GM23338 (cell line): ENCODE measurements around the gene EBPL. TPM values are rescaled to one million over a fixed set of nuclear protein-coding genes. Genes with fewer than 3 reads are reported as not detected.

Source experiments
- ATAC-seq: fragments of 200-7000 bp; cut with Tn5 transposase; 3 replicates; pipeline ENCODE4 v1.9.1; 2020
- DNase-seq: peaks from one replicate; pipeline ENCODE4 v3.0.0-alpha.2; 2015; ENCODE audit warnings: low spot score
- H2AFZ ChIP-seq: fragments of 200-600 bp; sonication (generic); 2 replicates; pipeline ENCODE4 v1.8.0; 2016; ENCODE audit warnings: antibody characterized with exemption, mild to moderate bottlenecking, moderate library complexity
- H3F3A ChIP-seq: fragments of 200-600 bp; sonication (generic); replicated peaks from 2 replicates; pipeline ENCODE4 v1.8.0; 2017; ENCODE audit warnings: antibody characterized with exemption, mixed run types, low read depth
- H3K27ac ChIP-seq: fragments of 200-600 bp; sonication (generic); 2 replicates; pipeline ENCODE4 v1.6.1; 2016; ENCODE audit warnings: low read depth
- H3K27me3 ChIP-seq: fragments of 200-600 bp; sonication (generic); 2 replicates; pipeline ENCODE4 v1.8.0; 2016; ENCODE audit warnings: mild to moderate bottlenecking, mixed run types, moderate library complexity; ENCODE audit not compliant: insufficient read depth
- H3K36me3 ChIP-seq: fragments of 200-600 bp; sonication (generic); 2 replicates; pipeline ENCODE4 v1.8.0; 2016; ENCODE audit warnings: mild to moderate bottlenecking; ENCODE audit not compliant: insufficient read depth
- H3K4me1 ChIP-seq: fragments of 200-600 bp; sonication (generic); 2 replicates; pipeline ENCODE4 v1.8.0; 2016; ENCODE audit warnings: mild to moderate bottlenecking, moderate library complexity; ENCODE audit not compliant: insufficient read depth
- H3K4me2 ChIP-seq: fragments of 200-600 bp; sonication (generic); 2 replicates; pipeline ENCODE4 v1.7.1; 2017; ENCODE audit warnings: mixed run types
- H3K4me3 ChIP-seq: fragments of 200-600 bp; sonication (generic); 2 replicates; pipeline ENCODE4 v1.6.1; 2016; ENCODE audit warnings: mixed run types
- H3K79me2 ChIP-seq: fragments of 200-600 bp; sonication (generic); replicated peaks from 2 replicates; pipeline ENCODE4 v1.8.0; 2017; ENCODE audit warnings: mild to moderate bottlenecking; ENCODE audit not compliant: insufficient read depth
- H3K9me2 ChIP-seq: fragments of 200-600 bp; sonication (generic); 2 replicates; pipeline ENCODE4 v1.8.0; 2017; ENCODE audit not compliant: insufficient read depth
- H4K20me1 ChIP-seq: fragments of 200-600 bp; sonication (generic); replicated peaks from 2 replicates; pipeline ENCODE4 v1.8.0; 2017; ENCODE audit warnings: mild to moderate bottlenecking; ENCODE audit not compliant: insufficient read depth
- H3K27ac Mint-ChIP-seq: 2 replicates; pipeline ENCODE4 v1.8.0; 2020; ENCODE audit warnings: inconsistent platforms, mild to moderate bottlenecking, moderate library complexity, mixed read lengths
- H3K27me3 Mint-ChIP-seq: 3 replicates; pipeline ENCODE4 v1.8.0; 2022; ENCODE audit warnings: low read depth, mild to moderate bottlenecking, moderate library complexity, mixed read lengths, inconsistent platforms; ENCODE audit not compliant: insufficient read depth, poor library complexity
- H3K36me3 Mint-ChIP-seq: 3 replicates; pipeline ENCODE4 v1.8.0; 2021; ENCODE audit warnings: low read depth, mild to moderate bottlenecking, inconsistent platforms, moderate library complexity, mixed read lengths
- H3K4me1 Mint-ChIP-seq: 3 replicates; pipeline ENCODE4 v1.8.0; 2020; ENCODE audit warnings: mild to moderate bottlenecking, inconsistent platforms, mixed read lengths
- H3K4me3 Mint-ChIP-seq: 3 replicates; pipeline ENCODE4 v1.8.0; 2021; ENCODE audit warnings: moderate library complexity, mild to moderate bottlenecking, inconsistent platforms, mixed read lengths
- H3K9me3 Mint-ChIP-seq: 3 replicates; pipeline ENCODE4 v1.8.0; 2020; ENCODE audit warnings: moderate library complexity, mild to moderate bottlenecking, inconsistent platforms, mixed read lengths
- JUNB ChIP-seq: IDR thresholded peaks from one replicate; pipeline ENCODE4 v1.6.1; 2016; ENCODE audit warnings: antibody characterized with exemption; ENCODE audit not compliant: unreplicated experiment
- POLR2AphosphoS5 ChIP-seq: IDR thresholded peaks from 2 replicates; pipeline ENCODE4 v1.6.1; 2016; ENCODE audit warnings: antibody characterized with exemption, low read depth
- STAT1 ChIP-seq: IDR thresholded peaks from one replicate; pipeline ENCODE4 v1.6.1; 2016; ENCODE audit warnings: antibody characterized with exemption; ENCODE audit not compliant: unreplicated experiment
- ZNF114 ChIP-seq: fragments of 250-450 bp; sonication (Bioruptor Pico); IDR thresholded peaks from 2 replicates; pipeline ENCODE4 v1.5.0; 2020; ENCODE audit warnings: mild to moderate bottlenecking, moderate library complexity
- long read RNA-seq: library from polyadenylated mRNA; unstranded; transcript quantifications from one replicate; pipeline ENCODE4 v2.0.0, GENCODE V29; 2020; ENCODE audit not compliant: unreplicated experiment
- polyA plus RNA-seq: library from polyadenylated mRNA; unstranded; fragments of >200 nt; fragmentation: Nextera tagmentation; extraction: Ambion mirVana; gene quantifications from 2 replicates; pipeline ENCODE4 v1.2.1, GENCODE V29; 2016
- total RNA-seq: library from RNA; depleted of rRNA; stranded (reverse); fragments of >200 nt; shearing (Covaris generic); gene quantifications from 2 replicates; pipeline ENCODE4 v1.2.3, GENCODE V29; 2014; rRNA removed
- TF ChIP-seq, protein P1 (sequence below): fragments of 250-450 bp; sonication (Bioruptor Pico); IDR thresholded peaks from 2 replicates; pipeline ENCODE4 v1.5.0; 2020; ENCODE audit warnings: mild to moderate bottlenecking, moderate library complexity
- TF ChIP-seq, protein P2 (sequence below): IDR thresholded peaks from 2 replicates; pipeline ENCODE4 v1.6.1; 2016; ENCODE audit warnings: antibody characterized with exemption
- TF ChIP-seq, protein P3 (sequence below), 2 experiments: fragments of 200-600 bp in 1 of 2; sonication (generic) in 1 of 2; conservative IDR thresholded peaks; 2 replicates each; pipeline versions ENCODE4 v1.5.1 to v1.6.1; 2016 to 2017; ENCODE audit warnings: antibody characterized with exemption in 2 of 2, low read depth in 2 of 2, mild to moderate bottlenecking in 2 of 2, moderate library complexity in 1 of 2

Gene EBPL
- total RNA-seq (231 and 260 TPM in 2 replicates), polyA plus RNA-seq (245 and 258 TPM in 2 replicates)
- long read RNA-seq, transcript EBPL-203 (2 exons, 579 nt) = minor isoform, 13 of 108 reads
- long read RNA-seq, transcript EBPL-206 (3 exons, 810 nt) = minor isoform, 12 of 108 reads
- long read RNA-seq, transcript EBPL-201 (4 exons, 914 nt) = major isoform, 75 of 108 reads
- long read RNA-seq, partial matches to known transcripts = 2 of 108 reads
- long read RNA-seq, other reads (novel, unspliced or antisense) = 3 of 108 reads

DNA sequence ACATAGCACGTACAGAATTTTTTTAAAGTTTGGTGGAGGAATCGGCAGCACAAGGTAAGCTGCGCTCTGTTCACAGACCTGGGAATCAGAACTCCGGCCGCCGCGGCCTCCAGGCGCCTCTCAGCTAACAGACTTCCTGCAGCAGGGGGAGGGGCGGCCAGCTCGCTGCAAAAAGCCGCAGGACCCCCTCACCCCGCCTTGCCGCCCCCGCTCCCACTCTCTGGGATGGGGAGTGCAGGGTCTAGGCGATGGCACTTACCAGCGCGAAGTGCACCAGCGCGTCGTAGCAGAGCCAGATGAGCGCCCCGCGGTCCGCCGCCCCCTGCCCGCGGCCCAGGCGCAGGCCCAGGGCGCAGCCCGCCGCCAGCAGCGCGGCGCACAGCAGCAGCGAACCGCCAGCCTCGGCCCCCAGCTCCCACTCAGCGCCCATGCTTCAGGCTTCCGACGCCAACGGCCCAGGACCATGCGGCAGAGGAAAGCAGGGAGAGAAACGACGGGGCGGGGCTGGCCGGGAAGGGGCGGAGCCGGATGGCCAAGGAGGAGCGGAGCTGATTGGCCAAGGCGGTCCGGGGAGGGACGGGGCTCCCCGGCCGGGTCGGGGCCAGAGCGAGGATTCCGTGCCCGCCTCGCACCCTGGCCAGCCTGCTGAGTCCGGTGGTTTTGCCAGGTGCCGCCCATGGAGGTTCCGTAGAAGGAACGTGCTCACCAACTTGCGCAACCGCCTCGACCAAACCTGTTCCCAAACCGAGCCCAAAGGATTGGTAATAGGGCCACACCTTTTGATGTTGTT lies at the start of gene EBPL:
EBPL (minus strand) TSS at position 492 of the 790 bp plus-strand sequence; CDS start at position 430, 62 bp downstream.
- H3K36me3 Mint-ChIP-seq = peaks cover 28% of the 10 kb centered on the region
- H4K20me1 ChIP-seq = peaks cover 28% of the 10 kb centered on the region
- H3K4me3 Mint-ChIP-seq = peak within 1 kb of the TSS; percentile 88
- no peaks in the 10 kb centered on the region for H3K9me2 ChIP-seq
- H3K9me3 Mint-ChIP-seq = no peaks in the 10 kb centered on the region
- H3K27me3 Mint-ChIP-seq = peaks cover 19% of the 10 kb centered on the region
- H3K4me3 ChIP-seq = peak within 1 kb of the TSS; percentile 92
- peak within 1 kb of the TSS; percentile 97 for H3K4me2 ChIP-seq
- H3K27ac ChIP-seq = peak within 1 kb of the TSS; percentile 80
- peaks cover 40% of the 10 kb centered on the region for H3K4me1 Mint-ChIP-seq
- peak; percentile 98 for DNase-seq
- peaks cover 20% of the 10 kb centered on the region for H3K4me1 ChIP-seq
- peak within 1 kb of the TSS; percentile 99 for H2AFZ ChIP-seq
- H3F3A ChIP-seq = peaks cover 4% of the 10 kb centered on the region; the same call in 1 of the 2 replicates
- TF ChIP-seq ZNF114 (peak; percentile 45; the same call in 1 of the 2 replicates), POLR2AphosphoS5 (peak; percentile 90), JUNB (no peak)
- H3K27me3 ChIP-seq = no peaks in the 10 kb centered on the region
- peak; percentile 96 for ATAC-seq
- peaks cover 47% of the 10 kb centered on the region for H3K79me2 ChIP-seq
- peak within 1 kb of the TSS; percentile 81 for H3K27ac Mint-ChIP-seq
- peaks cover 15% of the 10 kb centered on the region for H3K36me3 ChIP-seq

DNA sequence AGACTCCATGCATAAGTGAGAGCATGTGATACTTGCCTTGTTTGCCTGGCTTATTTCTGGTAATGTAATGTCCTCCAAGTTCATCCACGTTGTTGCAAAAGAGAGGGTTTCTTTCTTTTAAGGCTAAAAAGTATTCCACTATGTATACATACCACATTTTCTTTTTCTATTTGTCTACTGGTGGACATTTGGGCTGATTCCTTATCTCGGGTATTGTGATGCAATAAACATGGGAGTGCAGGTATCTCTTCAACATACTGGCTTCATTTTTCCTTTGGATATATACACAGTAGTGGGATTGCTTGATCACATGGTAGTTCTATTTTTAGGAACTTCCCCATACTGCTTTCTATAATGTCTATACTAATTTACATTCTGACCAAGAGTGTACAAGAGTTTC lies 49.6 kb upstream of the EBPL start:
- H3K4me3 ChIP-seq = no peak overlapping the region
- TF ChIP-seq, protein P1, sequence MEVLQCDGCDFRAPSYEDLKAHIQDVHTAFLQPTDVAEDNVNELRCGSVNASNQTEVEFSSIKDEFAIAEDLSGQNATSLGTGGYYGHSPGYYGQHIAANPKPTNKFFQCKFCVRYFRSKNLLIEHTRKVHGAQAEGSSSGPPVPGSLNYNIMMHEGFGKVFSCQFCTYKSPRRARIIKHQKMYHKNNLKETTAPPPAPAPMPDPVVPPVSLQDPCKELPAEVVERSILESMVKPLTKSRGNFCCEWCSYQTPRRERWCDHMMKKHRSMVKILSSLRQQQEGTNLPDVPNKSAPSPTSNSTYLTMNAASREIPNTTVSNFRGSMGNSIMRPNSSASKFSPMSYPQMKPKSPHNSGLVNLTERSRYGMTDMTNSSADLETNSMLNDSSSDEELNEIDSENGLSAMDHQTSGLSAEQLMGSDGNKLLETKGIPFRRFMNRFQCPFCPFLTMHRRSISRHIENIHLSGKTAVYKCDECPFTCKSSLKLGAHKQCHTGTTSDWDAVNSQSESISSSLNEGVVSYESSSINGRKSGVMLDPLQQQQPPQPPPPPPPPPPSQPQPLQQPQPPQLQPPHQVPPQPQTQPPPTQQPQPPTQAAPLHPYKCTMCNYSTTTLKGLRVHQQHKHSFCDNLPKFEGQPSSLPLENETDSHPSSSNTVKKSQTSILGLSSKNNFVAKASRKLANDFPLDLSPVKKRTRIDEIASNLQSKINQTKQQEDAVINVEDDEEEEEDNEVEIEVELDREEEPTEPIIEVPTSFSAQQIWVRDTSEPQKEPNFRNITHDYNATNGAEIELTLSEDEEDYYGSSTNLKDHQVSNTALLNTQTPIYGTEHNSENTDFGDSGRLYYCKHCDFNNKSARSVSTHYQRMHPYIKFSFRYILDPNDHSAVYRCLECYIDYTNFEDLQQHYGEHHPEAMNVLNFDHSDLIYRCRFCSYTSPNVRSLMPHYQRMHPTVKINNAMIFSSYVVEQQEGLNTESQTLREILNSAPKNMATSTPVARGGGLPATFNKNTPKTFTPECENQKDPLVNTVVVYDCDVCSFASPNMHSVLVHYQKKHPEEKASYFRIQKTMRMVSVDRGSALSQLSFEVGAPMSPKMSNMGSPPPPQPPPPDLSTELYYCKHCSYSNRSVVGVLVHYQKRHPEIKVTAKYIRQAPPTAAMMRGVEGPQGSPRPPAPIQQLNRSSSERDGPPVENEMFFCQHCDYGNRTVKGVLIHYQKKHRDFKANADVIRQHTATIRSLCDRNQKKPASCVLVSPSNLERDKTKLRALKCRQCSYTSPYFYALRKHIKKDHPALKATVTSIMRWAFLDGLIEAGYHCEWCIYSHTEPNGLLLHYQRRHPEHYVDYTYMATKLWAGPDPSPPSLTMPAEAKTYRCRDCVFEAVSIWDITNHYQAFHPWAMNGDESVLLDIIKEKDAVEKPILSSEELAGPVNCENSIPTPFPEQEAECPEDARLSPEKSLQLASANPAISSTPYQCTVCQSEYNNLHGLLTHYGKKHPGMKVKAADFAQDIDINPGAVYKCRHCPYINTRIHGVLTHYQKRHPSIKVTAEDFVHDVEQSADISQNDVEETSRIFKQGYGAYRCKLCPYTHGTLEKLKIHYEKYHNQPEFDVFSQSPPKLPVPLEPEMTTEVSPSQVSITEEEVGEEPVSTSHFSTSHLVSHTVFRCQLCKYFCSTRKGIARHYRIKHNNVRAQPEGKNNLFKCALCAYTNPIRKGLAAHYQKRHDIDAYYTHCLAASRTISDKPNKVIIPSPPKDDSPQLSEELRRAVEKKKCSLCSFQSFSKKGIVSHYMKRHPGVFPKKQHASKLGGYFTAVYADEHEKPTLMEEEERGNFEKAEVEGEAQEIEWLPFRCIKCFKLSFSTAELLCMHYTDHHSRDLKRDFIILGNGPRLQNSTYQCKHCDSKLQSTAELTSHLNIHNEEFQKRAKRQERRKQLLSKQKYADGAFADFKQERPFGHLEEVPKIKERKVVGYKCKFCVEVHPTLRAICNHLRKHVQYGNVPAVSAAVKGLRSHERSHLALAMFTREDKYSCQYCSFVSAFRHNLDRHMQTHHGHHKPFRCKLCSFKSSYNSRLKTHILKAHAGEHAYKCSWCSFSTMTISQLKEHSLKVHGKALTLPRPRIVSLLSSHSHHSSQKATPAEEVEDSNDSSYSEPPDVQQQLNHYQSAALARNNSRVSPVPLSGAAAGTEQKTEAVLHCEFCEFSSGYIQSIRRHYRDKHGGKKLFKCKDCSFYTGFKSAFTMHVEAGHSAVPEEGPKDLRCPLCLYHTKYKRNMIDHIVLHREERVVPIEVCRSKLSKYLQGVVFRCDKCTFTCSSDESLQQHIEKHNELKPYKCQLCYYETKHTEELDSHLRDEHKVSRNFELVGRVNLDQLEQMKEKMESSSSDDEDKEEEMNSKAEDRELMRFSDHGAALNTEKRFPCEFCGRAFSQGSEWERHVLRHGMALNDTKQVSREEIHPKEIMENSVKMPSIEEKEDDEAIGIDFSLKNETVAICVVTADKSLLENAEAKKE (CRISPR knock-in tag) = no peak
- TF ChIP-seq JUNB (no peak), ZNF114 (no peak), POLR2AphosphoS5 (no peak), STAT1 (no peak)
- TF ChIP-seq, protein P2, sequence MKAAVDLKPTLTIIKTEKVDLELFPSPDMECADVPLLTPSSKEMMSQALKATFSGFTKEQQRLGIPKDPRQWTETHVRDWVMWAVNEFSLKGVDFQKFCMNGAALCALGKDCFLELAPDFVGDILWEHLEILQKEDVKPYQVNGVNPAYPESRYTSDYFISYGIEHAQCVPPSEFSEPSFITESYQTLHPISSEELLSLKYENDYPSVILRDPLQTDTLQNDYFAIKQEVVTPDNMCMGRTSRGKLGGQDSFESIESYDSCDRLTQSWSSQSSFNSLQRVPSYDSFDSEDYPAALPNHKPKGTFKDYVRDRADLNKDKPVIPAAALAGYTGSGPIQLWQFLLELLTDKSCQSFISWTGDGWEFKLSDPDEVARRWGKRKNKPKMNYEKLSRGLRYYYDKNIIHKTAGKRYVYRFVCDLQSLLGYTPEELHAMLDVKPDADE = no peak
- TF ChIP-seq, protein P3, sequence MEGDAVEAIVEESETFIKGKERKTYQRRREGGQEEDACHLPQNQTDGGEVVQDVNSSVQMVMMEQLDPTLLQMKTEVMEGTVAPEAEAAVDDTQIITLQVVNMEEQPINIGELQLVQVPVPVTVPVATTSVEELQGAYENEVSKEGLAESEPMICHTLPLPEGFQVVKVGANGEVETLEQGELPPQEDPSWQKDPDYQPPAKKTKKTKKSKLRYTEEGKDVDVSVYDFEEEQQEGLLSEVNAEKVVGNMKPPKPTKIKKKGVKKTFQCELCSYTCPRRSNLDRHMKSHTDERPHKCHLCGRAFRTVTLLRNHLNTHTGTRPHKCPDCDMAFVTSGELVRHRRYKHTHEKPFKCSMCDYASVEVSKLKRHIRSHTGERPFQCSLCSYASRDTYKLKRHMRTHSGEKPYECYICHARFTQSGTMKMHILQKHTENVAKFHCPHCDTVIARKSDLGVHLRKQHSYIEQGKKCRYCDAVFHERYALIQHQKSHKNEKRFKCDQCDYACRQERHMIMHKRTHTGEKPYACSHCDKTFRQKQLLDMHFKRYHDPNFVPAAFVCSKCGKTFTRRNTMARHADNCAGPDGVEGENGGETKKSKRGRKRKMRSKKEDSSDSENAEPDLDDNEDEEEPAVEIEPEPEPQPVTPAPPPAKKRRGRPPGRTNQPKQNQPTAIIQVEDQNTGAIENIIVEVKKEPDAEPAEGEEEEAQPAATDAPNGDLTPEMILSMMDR (conservative IDR thresholded peaks at IDR 0.05; ENCODE audit: low read depth in 2 of 2) = no peak

More for the DNA sequence above, 49.6 kb upstream of the EBPL start:
- ATAC-seq = no peak
- Histone ChIP-seq H3K79me2 (no peaks in the 10 kb centered on the region; the same call in 1 of the 2 replicates), H3K4me1 (no peaks in the 10 kb centered on the region), H3K27ac (no peak overlapping the region), H4K20me1 (peaks cover 8% of the 10 kb centered on the region; the same call in 1 of the 2 replicates), H3K4me2 (no peak overlapping the region), H3K36me3 (peaks cover 5% of the 10 kb centered on the region; the same call in 1 of the 2 replicates), H2AFZ (no peak overlapping the region), H3F3A (no peaks in the 10 kb centered on the region), H3K9me2 (no peaks in the 10 kb centered on the region), H3K27me3 (no peaks in the 10 kb centered on the region)
- H3K4me1 Mint-ChIP-seq = no peaks in the 10 kb centered on the region
- H3K27ac Mint-ChIP-seq = no peak overlapping the region
- DNase-seq = no peak
- no peak overlapping the region for H3K4me3 Mint-ChIP-seq
- H3K9me3 Mint-ChIP-seq = no peaks in the 10 kb centered on the region
- peaks cover 4% of the 10 kb centered on the region for H3K27me3 Mint-ChIP-seq
- H3K36me3 Mint-ChIP-seq = peaks cover 25% of the 10 kb centered on the region
